ENCODE measurements around the gene TRAT1. TPM values are rescaled to one million over a fixed set of nuclear protein-coding genes. Genes with fewer than 3 reads are reported as not detected.

TRAT1 gene
- total and polyA plus RNA-seq, 2 experiments from 2014 or later, result not detected

GRCh38 chr3:108838436-108838835 lies 15.8 kb downstream of the TRAT1 start:
- Histone ChIP-seq H3F3A (ENCODE audit: insufficient read depth) (no peaks in the 10 kb centered on the region), H3K36me3 (ENCODE audit: low read depth) (no peaks in the 10 kb centered on the region), H4K20me1 (ENCODE audit: insufficient read depth) (no peaks in the 10 kb centered on the region), H3K4me3 (no peak overlapping the region), H3K27ac (no peak overlapping the region), H3K4me2 (ENCODE audit: unreplicated experiment) (no peak overlapping the region), H3K9ac (no peak overlapping the region), H3K9me2 (ENCODE audit: insufficient read depth) (no peaks in the 10 kb centered on the region), H3K27me3 (replicated peaks; ENCODE audit: insufficient read depth) (no peaks in the 10 kb centered on the region), H3K9me3 (ENCODE audit: low read depth) (no peaks in the 10 kb centered on the region), H3K4me1 (ENCODE audit: insufficient read depth) (no peaks in the 10 kb centered on the region), H3K79me2 (ENCODE audit: insufficient read depth) (no peaks in the 10 kb centered on the region), H2AFZ (no peak overlapping the region)
- in situ Hi-C loops (cut with MboI), result no loop called here
- DNase-seq, result no peak
- TF ChIP-seq EZH2 (IDR thresholded peaks at IDR 0.05; ENCODE audit: insufficient read depth, poor library complexity, severe bottlenecking) (no peak), EZH2phosphoT487 (IDR thresholded peaks at IDR 0.05; ENCODE audit: insufficient read depth, low read depth) (no peak)
- WGBS, 2 experiments (ENCODE audit: low coverage in 1 of 2, low lambda C conversion rate in 2 of 2, missing lambda C conversion rate in 2 of 2), result 7 to 9% methylated on average over 3 of the region's 3 CpGs

- Histone ChIP-seq H3K27ac (no peak overlapping the region), H3K79me2 (ENCODE audit: insufficient read depth) (no peaks in the 10 kb centered on the region), H3K27me3 (replicated peaks; ENCODE audit: insufficient read depth) (no peaks in the 10 kb centered on the region), H3F3A (ENCODE audit: insufficient read depth) (no peaks in the 10 kb centered on the region), H3K4me3 (no peak overlapping the region), H4K20me1 (ENCODE audit: insufficient read depth) (no peaks in the 10 kb centered on the region), H3K4me1 (ENCODE audit: insufficient read depth) (no peaks in the 10 kb centered on the region), H3K9ac (no peak overlapping the region), H2AFZ (no peak overlapping the region), H3K36me3 (ENCODE audit: low read depth) (no peaks in the 10 kb centered on the region), H3K9me2 (ENCODE audit: insufficient read depth) (no peaks in the 10 kb centered on the region), H3K9me3 (ENCODE audit: low read depth) (no peaks in the 10 kb centered on the region), H3K4me2 (ENCODE audit: unreplicated experiment) (no peak overlapping the region)
- WGBS, 2 experiments (ENCODE audit: low coverage in 1 of 2, low lambda C conversion rate in 2 of 2, missing lambda C conversion rate in 2 of 2), result 26 to 31% methylated on average over 5 of the region's 5 CpGs
- DNase-seq, result no peak
- TF ChIP-seq EZH2 (IDR thresholded peaks at IDR 0.05; ENCODE audit: insufficient read depth, poor library complexity, severe bottlenecking), result no peak
- no peak for TF ChIP-seq EZH2phosphoT487 (IDR thresholded peaks at IDR 0.05; ENCODE audit: insufficient read depth, low read depth)
- in situ Hi-C loops (cut with MboI), result no loop called here
Observed at GRCh38 chr3:108845709-108846293, 23.2 kb downstream of the TRAT1 start.

- H3K79me2 ChIP-seq (ENCODE audit: insufficient read depth), result no peaks in the 10 kb centered on the region
- H3K9me3 ChIP-seq (ENCODE audit: low read depth), result no peaks in the 10 kb centered on the region
- no peaks in the 10 kb centered on the region for H3K36me3 ChIP-seq (ENCODE audit: low read depth)
- no peak overlapping the region for H2AFZ ChIP-seq
- no peaks in the 10 kb centered on the region for H4K20me1 ChIP-seq (ENCODE audit: insufficient read depth)
- no peak overlapping the region for H3K9ac ChIP-seq
- DNase-seq, result no peak
- no peak overlapping the region for H3K4me3 ChIP-seq
- no peaks in the 10 kb centered on the region for H3K27me3 ChIP-seq (replicated peaks; ENCODE audit: insufficient read depth)
- 17% methylated on average over 2 of the region's 2 CpGs for WGBS, 2 experiments (ENCODE audit: low coverage in 1 of 2, low lambda C conversion rate in 2 of 2, missing lambda C conversion rate in 2 of 2)
- TF ChIP-seq EZH2 (IDR thresholded peaks at IDR 0.05; ENCODE audit: insufficient read depth, poor library complexity, severe bottlenecking) (no peak), EZH2phosphoT487 (IDR thresholded peaks at IDR 0.05; ENCODE audit: insufficient read depth, low read depth) (no peak)
- no peaks in the 10 kb centered on the region for H3K4me1 ChIP-seq (ENCODE audit: insufficient read depth)
- H3F3A ChIP-seq (ENCODE audit: insufficient read depth), result no peaks in the 10 kb centered on the region
- H3K9me2 ChIP-seq (ENCODE audit: insufficient read depth), result no peaks in the 10 kb centered on the region
- H3K4me2 ChIP-seq (ENCODE audit: unreplicated experiment), result no peak overlapping the region
- H3K27ac ChIP-seq, result no peak overlapping the region
- in situ Hi-C loops (cut with MboI), result no loop called here
Observed at GRCh38 chr3:108847187-108847586, 24.6 kb downstream of the TRAT1 start.

GRCh38 chr3:108849075-108849474 lies 26.5 kb downstream of the TRAT1 start:
- Histone ChIP-seq H3K4me3 (no peak overlapping the region), H3K79me2 (ENCODE audit: insufficient read depth) (no peaks in the 10 kb centered on the region), H3K4me1 (ENCODE audit: insufficient read depth) (no peaks in the 10 kb centered on the region), H2AFZ (no peak overlapping the region), H3K9ac (no peak overlapping the region), H3K9me2 (ENCODE audit: insufficient read depth) (no peaks in the 10 kb centered on the region), H4K20me1 (ENCODE audit: insufficient read depth) (no peaks in the 10 kb centered on the region), H3K9me3 (ENCODE audit: low read depth) (no peaks in the 10 kb centered on the region), H3K36me3 (ENCODE audit: low read depth) (no peaks in the 10 kb centered on the region), H3F3A (ENCODE audit: insufficient read depth) (no peaks in the 10 kb centered on the region), H3K4me2 (ENCODE audit: unreplicated experiment) (no peak overlapping the region), H3K27me3 (replicated peaks; ENCODE audit: insufficient read depth) (no peaks in the 10 kb centered on the region), H3K27ac (no peak overlapping the region)
- WGBS, 2 experiments (ENCODE audit: low coverage in 1 of 2, low lambda C conversion rate in 2 of 2, missing lambda C conversion rate in 2 of 2), result 0 to 4% methylated on average over 1 of the region's 1 CpG
- in situ Hi-C loops (cut with MboI), result no loop called here
- TF ChIP-seq EZH2 (IDR thresholded peaks at IDR 0.05; ENCODE audit: insufficient read depth, poor library complexity, severe bottlenecking), result no peak
- TF ChIP-seq EZH2phosphoT487 (IDR thresholded peaks at IDR 0.05; ENCODE audit: insufficient read depth, low read depth), result no peak
- DNase-seq, result no peak

- Histone ChIP-seq H3K79me2 (ENCODE audit: insufficient read depth) (no peaks in the 10 kb centered on the region), H3K9me2 (ENCODE audit: insufficient read depth) (no peaks in the 10 kb centered on the region), H3K36me3 (ENCODE audit: low read depth) (no peaks in the 10 kb centered on the region), H3K4me2 (ENCODE audit: unreplicated experiment) (no peak overlapping the region), H3F3A (ENCODE audit: insufficient read depth) (no peaks in the 10 kb centered on the region), H4K20me1 (ENCODE audit: insufficient read depth) (no peaks in the 10 kb centered on the region), H3K9ac (no peak overlapping the region), H3K27me3 (replicated peaks; ENCODE audit: insufficient read depth) (no peaks in the 10 kb centered on the region), H2AFZ (no peak overlapping the region), H3K4me3 (no peak overlapping the region), H3K27ac (no peak overlapping the region), H3K9me3 (ENCODE audit: low read depth) (no peaks in the 10 kb centered on the region), H3K4me1 (ENCODE audit: insufficient read depth) (no peaks in the 10 kb centered on the region)
- in situ Hi-C loops (cut with MboI), result no loop called here
- TF ChIP-seq EZH2phosphoT487 (IDR thresholded peaks at IDR 0.05; ENCODE audit: insufficient read depth, low read depth) (no peak), EZH2 (IDR thresholded peaks at IDR 0.05; ENCODE audit: insufficient read depth, poor library complexity, severe bottlenecking) (no peak)
- 0 to 5% methylated on average over 1 of the region's 1 CpG for WGBS, 2 experiments (ENCODE audit: low coverage in 1 of 2, low lambda C conversion rate in 2 of 2, missing lambda C conversion rate in 2 of 2)
- DNase-seq, result no peak
Observed at GRCh38 chr3:108861401-108861800, 38.8 kb downstream of the TRAT1 start.

Measured in GM23248 (cell line).